Stimulated activated CD4-positive, alpha-beta T cell treated with anti-CD3 and anti-CD28 coated beads, TNF-alpha, amount 100 ng/mL, for 48 hours (primary cell): ENCODE data around the gene CASP2.
A peak's percentile ranks its signal among the peaks of the same experiment; 100 is the strongest.

ENCODE experiments used
- DNase-seq, 3 donors: peaks; one replicate each; pipeline ENCODE4 v3.0.0-alpha.2; 2020; ENCODE audit warnings: low read depth in 3 of 3

Gene CASP2

DNA sequence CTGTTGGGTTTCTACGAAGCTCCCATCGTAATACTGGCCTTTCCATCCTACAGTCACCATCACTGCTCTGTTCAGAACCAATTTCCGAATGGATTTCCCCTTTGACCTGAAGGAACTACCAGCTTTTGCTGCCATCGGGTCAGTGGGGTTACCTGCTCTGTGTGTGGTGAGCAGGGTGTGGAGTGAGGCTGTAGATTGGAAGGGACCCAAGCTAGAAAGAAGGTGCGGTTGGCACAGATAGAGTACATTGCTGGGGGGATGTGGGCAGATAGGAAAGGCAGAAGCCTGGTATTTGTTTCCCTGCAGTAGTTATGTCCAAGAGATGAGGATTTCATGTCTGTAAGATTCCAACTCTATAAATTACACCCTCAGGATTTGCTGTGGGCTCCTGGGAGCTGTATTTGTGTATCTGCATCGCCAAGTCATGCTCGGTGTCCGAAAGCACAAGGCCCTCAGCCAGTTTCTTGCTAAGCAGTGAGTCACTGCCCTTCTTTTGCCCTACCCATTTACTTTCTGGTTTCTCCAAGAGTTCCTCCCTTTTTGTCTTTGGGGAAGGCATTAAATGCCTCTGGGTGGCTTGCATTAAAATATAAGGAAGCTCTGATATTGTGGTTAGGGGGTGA, 43.1 kb downstream of the CASP2 start:
- no peak for DNase-seq

GRCh38 chr7:143334244-143334643, 46.1 kb downstream of the CASP2 start:
- no peak for DNase-seq

GRCh38 chr7:143337216-143337615, 49.1 kb downstream of the CASP2 start:
- DNase-seq, result no peak

DNA sequence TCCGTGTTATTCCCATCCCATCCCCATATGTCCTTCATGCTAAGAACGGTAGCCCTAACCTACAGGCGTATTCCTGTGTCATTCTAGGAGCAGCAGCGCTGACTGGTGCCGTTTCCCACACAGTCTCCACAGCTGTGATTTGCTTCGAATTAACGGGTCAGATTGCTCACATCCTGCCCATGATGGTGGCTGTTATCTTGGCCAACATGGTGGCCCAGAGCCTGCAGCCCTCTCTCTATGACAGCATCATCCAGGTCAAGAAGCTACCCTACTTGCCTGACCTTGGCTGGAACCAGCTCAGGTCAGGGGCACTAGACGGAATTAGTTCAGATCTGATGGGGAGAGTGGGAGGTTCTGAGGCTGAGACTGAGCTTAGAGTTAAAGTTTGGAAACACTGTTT, 53.7 kb downstream of the CASP2 start:
- no peak for DNase-seq

GRCh38 chr7:143343596-143343995, 55.4 kb downstream of the CASP2 start:
- DNase-seq, result no peak

DNA sequence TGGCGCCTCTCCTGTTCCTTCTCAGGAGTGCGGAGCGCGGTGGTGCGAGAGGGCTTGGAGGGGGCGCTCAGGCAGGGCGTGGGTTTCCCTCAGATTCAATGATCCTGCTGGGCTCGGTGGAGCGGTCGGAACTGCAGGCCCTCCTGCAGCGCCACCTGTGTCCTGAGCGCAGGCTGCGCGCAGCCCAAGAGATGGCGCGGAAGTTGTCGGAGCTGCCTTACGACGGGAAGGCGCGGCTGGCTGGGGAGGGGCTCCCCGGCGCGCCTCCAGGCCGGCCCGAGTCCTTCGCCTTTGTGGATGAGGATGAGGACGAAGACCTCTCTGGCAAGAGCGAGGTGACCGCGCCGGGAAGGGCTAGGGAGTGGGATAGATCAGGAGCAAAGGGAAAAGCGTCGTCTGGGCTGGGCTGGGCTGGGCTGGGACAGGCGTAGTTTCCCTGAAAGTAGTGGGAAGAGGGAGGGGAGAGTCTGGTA, 57.3 kb downstream of the CASP2 start:
- peak; percentile 40 to 67 (median 49) for DNase-seq

- DNase-seq, result no peak
These were observed 57.9 kb downstream of the CASP2 start for GRCh38 chr7:143346018-143346417.

- no peak for DNase-seq
These were observed 59.8 kb downstream of the CASP2 start for GRCh38 chr7:143347950-143348349.

- DNase-seq, result no peak
These were observed 62.9 kb downstream of the CASP2 start for GRCh38 chr7:143351060-143351459.

DNA sequence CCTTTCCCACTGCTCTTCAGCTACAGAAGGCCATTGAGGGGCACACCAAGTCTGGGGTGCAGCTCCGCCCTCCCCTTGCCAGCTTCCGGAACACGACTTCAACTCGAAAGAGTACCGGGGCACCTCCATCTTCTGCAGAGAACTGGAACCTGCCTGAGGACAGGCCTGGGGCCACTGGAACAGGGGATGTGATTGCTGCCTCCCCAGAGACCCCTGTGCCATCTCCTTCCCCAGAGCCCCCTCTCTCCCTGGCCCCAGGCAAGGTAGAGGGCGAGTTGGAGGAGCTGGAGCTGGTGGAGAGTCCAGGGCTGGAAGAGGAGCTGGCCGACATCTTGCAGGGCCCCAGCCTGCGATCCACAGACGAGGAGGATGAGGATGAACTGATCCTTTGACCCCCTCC, 63.4 kb downstream of the CASP2 start:
- no peak for DNase-seq

- no peak for DNase-seq
These were observed 64.4 kb downstream of the CASP2 start for GRCh38 chr7:143352531-143353002.

DNA sequence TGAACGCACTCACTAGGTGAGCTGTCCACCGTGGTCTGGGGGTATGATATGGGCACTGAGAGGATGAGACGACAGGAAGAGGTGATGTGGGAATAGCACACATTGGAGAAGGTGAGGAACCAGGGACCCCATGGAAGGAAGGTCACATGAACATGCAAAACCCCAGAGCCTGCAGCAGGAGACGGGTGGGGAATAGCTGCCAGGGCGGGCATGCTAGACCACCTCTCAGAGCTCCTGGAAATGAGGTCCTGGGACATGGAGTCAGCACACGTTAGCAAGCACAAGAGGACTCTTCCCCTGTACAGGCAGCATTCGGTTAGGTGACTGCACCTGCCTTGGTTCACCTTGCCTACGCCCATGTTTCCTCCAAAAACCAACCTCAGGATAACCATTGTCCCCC, 66.2 kb downstream of the CASP2 start:
- no peak for DNase-seq

- no peak for DNase-seq
These were observed 66.8 kb downstream of the CASP2 start for GRCh38 chr7:143354965-143355364.

DNA sequence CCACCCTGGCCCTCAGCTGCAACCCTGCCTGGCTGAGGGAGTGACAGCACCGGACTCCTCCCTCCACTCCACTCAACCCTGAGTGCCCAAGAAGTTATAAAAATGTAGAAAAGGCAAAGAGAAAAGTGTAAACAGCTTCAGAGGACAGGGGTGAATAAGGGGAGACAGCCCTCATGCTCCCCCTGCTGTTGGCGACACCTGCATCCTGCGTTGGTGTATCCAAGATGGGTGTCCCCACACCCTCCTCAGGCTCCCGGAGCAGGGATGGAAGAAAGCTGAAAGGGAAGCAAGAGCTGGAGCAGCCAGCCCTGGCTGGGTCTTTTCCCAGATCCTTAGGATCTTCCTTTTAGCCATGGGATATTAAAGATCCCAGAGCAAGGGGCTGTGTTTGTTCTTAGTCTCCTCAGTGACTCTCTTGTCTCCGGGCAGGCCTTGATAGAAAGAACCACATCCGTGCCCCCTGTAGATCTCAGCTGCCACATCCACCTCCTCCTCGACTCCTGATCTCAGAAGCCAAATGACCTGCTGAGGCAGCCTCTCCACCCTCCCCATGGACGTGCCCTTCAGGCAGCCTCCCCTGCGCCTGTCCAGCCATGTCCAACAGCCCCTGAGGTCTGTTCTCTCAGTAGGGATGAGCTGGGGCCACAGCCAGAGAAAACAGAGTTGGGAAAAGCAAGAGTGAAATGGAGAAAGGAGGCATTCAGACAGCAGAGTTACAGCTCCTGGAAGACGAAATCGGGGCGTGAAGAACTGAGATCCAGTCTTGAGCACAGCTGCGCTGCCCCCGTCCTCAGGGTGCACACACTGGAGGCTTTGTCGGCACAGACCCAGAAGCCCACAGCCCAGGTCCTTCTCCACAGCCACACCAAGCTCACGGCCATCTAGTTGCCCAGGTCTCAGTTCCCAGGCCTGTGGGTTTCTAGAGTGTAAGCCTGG, 67.6 kb downstream of the CASP2 start:
- DNase-seq, result no peak

DNA sequence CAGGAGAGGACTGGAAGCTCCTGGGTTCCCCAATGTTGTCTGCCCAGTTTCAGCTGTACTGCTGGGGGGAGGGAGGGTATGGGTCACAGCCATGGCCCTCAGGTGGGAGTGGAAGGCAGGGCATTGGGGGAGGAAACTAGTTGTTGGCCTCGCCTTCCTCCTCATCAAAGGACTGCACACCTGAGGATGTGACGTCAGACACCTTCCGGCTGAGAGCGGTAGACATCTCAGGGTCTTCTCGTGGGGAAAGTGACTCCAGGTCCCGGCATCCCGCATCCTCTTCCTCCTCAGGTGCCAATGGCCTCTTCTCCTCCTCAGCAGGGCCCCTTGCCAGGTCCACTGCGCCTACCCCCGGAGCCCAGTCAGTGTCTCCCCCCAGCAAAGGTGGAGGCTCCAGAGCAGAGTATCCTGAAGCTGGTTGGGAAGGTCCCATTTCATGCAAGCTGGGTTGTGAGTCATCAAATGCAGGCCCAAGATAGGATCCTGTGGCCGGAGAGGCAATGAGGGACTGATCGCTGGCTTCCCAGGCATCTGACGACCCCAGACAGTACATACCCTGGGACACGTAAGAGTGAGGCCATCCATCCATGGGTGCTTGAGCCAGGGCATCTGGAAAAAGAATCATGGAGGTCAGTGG, 68.4 kb downstream of the CASP2 start:
- DNase-seq, result no peak
